Urinary bladder (tissue), 2 donors: ENCODE data around the gene C3orf20. TPM values are rescaled to one million over a fixed set of nuclear protein-coding genes. Genes with fewer than 3 reads are reported as not detected.

ENCODE experiments used
- polyA plus RNA-seq: library from polyadenylated mRNA; stranded (reverse); fragments of 200-250 nt; gene quantifications from one replicate; pipeline ENCODE4 v1.2.3, GENCODE V29; 2013
- total RNA-seq: library from RNA; depleted of rRNA; stranded (reverse); fragments of >200 nt; gene quantifications from one replicate; pipeline ENCODE4 v1.2.3, GENCODE V29; 2014
- donor health status: healthy.

Gene C3orf20
- total and polyA plus RNA-seq, 2 donors = 0.26 TPM; not detected in 1

Other genes starting within 250 kb of the C3orf20 start
- 6.9 TPM for gene GRIP2, start 134.8 kb upstream of the C3orf20 start, total RNA-seq
- 0.91 TPM for gene GRIP2, start 134.8 kb upstream of the C3orf20 start, polyA plus RNA-seq
- gene CCDC174, start 23.4 kb upstream of the C3orf20 start, total RNA-seq = 21.3 TPM
- gene CCDC174, start 23.4 kb upstream of the C3orf20 start, polyA plus RNA-seq = 13.7 TPM
- 25.7 TPM for gene FGD5, start 143.8 kb downstream of the C3orf20 start, total RNA-seq
- gene FGD5, start 143.8 kb downstream of the C3orf20 start, polyA plus RNA-seq = 18.8 TPM